ENCODE measurements around the gene NUP54.
A peak's percentile ranks its signal among the peaks of the same experiment; 100 is the strongest.

NUP54 gene

GRCh38 chr4:76144546-76144945, 3.7 kb downstream of the NUP54 start:
- no peak for DNase-seq (ENCODE audit: low read depth in 2 of 2)

GRCh38 chr4:76141241-76141640, 7.0 kb downstream of the NUP54 start:
- no peak for DNase-seq (ENCODE audit: low read depth in 2 of 2)

DNA sequence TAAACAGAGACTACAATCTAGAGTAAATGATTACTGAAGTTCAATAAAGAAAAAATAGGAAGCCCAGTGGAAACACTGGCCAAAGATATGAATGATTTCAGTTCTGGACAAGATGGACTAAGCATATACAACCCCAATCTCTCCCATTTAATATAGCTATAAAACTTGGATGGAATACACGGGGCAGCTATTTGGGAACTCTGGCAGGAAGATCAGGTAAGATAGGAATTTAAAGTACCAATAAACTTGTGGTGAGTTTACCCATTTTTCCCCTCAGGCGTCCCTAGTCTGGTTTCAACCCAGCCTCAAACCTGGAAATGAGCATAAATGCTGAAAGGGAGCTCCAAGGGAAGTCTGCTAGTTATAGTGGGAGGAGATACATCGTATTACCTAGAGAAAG, 20.4 kb downstream of the NUP54 start:
- no peak for DNase-seq (ENCODE audit: low read depth in 2 of 2)

DNA sequence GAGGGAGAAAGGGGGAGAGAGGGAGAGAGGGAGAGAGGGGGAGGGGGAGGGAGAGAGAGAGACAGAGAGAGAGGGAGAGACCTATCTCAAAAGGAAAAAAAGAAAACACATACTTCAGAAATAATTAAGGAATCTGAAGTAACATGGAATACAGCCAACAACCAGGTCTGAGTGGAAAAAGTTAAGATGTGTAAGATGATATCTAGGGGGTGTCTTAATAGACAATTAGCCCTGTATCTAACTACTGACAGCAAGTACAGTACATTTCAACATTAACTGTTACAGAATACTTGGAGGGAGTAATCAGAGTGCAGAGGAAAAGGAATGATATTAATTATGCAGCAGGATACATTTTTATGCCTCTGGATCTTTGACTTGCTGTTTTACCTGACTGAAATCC, 22.4 kb downstream of the NUP54 start:
- no peak for DNase-seq (ENCODE audit: low read depth in 2 of 2)

DNA sequence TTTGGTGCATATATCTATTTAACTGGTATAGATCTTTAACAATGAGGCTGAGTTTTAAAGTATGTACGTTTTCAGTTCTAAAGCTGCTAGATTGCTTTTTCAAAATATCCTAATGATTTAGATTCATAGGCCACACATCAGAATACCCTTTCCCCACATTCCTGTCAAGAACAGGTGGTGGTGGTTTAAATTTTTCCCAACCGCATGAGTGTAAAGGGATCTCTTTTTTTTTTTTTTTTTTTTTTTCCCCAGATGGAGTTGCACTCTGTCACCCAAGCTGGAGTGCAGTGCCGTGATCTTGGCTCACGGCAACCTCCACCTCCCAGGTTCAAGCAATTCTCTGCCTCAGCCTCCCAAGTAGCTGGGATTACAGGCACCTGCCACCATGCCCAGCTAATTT, 28.0 kb downstream of the NUP54 start:
- no peak for DNase-seq (ENCODE audit: low read depth in 2 of 2)

- DNase-seq (ENCODE audit: low read depth in 2 of 2), result no peak
These were observed 30.7 kb downstream of the NUP54 start for GRCh38 chr4:76117536-76117935.

GRCh38 chr4:76116821-76117220, 31.4 kb downstream of the NUP54 start:
- DNase-seq (ENCODE audit: low read depth in 2 of 2), result no peak

- no peak for DNase-seq (ENCODE audit: low read depth in 2 of 2)
These were observed 39.6 kb downstream of the NUP54 start for GRCh38 chr4:76108467-76109181.

DNA sequence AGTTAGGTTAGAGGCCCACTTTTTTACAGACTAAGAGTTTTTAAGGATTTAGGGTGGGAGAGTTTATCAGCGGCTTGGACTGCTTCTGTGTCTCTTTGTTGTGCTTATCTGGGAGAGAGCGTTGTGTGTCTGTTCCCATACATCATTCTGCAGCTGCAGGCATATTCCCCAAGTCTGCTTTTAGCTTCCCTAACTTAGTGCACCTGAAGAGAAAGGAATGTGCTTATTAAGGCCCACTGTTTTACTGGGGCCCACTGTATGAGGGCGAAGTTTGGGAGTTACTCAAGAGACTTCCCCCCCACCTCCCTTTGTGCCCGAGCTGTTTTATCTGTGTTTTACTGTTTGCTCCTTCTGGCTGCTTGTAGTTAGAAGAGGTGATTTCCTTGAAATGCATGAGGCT, 41.8 kb downstream of the NUP54 start:
- DNase-seq (ENCODE audit: low read depth in 2 of 2), result no peak

GRCh38 chr4:76105652-76106051, 42.5 kb downstream of the NUP54 start:
- DNase-seq (ENCODE audit: low read depth in 2 of 2), result no peak

- no peak for DNase-seq (ENCODE audit: low read depth in 2 of 2)
These were observed 52.1 kb downstream of the NUP54 start for GRCh38 chr4:76096076-76096475.

- no peak for DNase-seq (ENCODE audit: low read depth in 2 of 2)
These were observed 52.6 kb downstream of the NUP54 start for GRCh38 chr4:76095568-76095967.

DNA sequence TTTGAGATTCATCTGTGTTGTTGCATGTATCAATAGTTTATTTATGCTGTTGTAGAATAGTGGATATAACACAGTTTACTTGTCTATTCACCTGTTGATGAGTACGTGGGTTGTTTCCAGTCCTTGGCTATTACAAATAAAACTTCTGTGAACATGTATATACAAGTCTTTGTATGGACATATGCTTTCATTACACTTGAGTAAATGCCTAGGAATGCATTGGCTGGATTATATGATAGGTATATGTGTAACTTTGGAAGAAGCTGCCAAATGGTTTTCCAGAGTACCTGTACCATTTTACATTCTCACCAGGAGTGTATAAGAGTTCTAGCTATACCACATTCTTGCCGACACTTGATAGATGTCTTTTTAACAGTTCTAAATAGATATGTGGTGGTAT, 57.1 kb downstream of the NUP54 start:
- DNase-seq (ENCODE audit: low read depth in 2 of 2), result no peak

DNA sequence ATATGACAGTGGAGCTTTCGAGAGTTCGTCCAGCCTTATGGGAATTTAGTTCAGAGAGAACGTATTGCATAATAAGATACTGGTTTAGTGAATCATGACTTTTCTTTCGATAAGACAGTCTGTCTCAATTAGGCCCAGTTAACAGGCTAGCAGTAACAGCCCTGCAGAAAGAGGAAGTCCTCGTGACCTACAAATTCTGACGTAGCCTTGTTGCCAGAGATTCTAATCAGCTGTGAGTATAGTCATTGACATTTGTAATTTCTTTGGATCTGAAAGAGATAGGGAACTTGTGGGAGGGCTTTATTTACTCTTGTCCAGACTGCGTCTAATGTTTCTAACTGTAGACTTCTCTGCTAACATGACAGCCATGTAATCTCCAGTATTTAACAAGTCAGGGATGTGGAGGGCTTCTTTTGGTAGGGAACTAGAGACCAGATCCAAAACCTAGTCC, 57.9 kb downstream of the NUP54 start:
- peak; percentile 45 to 48 for DNase-seq (ENCODE audit: low read depth in 2 of 2)

GRCh38 chr4:76088719-76089118, 59.5 kb downstream of the NUP54 start:
- DNase-seq (ENCODE audit: low read depth in 2 of 2), result no peak

GRCh38 chr4:76087007-76087769, 61.0 kb downstream of the NUP54 start:
- DNase-seq (ENCODE audit: low read depth in 2 of 2), result peak; percentile 7 to 9

DNA sequence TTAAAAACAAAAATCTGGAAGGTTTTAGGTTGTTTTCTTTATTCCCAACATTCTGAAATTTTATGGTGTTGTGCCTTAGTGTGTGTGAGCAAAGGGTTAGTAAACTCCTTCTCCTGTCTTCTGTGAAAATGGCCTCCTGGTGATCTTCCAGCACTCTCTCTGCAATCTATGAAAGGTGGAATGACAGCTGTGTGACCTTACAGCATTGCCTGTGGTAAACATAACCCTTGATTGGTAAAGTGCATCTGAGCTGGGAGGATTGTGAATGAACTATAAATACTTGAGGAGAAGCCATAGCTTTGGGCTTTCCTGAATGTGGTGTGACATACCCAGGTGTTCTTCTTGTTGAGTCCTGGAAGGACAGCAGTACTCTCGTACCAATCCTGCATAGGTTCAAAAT, 63.7 kb downstream of the NUP54 start:
- DNase-seq (ENCODE audit: low read depth in 2 of 2), result no peak

DNA sequence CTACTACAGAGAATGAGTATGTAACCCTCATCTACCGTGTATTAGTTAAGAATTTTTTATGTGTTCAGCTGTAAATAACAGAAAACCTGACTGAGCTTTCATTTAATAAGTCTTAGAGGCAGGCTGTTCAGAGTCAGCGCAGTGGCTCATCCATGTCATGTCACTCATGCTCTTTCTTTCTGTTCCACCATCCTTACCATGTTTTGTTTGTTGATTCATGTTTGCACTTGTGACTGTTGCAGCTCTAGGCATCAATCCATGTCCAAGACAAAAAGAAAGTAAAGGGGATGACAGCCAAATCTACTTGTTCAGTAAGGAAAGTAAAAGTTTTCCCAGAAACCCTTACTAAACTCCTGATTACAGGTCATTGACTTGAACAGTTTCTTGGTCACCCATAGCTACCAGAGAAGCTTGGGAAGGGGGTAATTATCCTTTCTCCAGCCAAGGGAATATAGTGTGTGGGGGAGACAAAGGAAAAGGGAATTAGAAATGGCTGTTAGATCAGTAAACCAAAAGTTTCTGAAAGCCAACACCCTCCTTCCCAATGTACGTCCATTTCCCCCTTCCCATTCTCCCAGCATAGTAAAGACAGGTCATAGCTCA, 64.7 kb downstream of the NUP54 start:
- DNase-seq (ENCODE audit: low read depth in 2 of 2), result no peak

GRCh38 chr4:76078033-76078613, 70.1 kb downstream of the NUP54 start:
- DNase-seq (ENCODE audit: low read depth in 2 of 2), result no peak

DNA sequence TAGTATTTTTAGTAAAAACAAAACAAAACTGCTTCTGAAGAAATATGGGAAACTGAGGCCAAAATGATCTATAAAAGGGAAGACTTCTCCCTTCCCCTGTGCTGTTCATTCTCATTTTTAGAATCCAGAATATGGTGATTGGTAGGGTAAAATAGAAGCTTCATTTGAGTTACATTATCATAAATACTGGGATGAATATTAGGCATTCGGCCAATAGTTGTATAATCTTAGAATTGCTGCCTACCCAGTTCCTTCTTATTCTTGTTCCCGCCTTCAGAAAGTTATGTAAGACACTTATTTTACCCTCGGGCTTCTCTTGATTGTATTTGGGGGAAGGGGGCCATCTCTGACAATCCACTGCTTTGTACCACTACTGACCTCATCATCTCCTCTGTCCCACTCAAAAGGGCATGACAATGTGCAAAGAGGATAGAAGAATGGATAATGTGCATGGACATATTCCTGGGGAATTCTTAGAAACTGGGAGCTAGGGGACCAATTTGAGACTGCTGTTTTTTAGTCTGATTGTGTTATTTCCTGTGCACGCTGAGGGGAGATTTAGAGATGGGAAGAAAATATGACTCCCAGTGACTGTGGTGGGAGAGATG, 73.1 kb downstream of the NUP54 start:
- no peak for DNase-seq (ENCODE audit: low read depth in 2 of 2)

DNA sequence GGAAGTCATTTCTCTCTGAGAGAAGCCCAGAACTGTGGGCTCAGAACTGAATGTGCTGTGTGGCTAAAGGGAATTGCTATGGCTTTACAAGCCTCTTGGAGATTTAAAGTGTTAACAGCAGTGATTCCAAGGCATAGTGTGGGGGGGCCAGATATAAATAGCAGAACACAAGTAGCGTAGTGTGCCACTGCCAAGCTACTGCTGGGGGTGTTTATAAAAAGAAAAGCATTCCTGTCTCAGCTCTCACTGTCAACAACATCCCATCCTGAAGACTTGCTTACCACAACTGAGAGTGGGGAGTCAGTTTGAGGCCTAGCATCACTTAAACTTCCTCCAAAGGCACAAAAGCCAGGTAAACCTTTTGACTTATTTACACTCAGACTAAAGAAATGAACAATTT, 73.7 kb downstream of the NUP54 start, which contains the start of gene ART3:
TSS of gene ART3 (plus strand) at position 242 of the 400 bp plus-strand sequence. CDS start 1,181 bp downstream, outside the sequence.
- no peak for DNase-seq (ENCODE audit: low read depth in 2 of 2)

- no peak for DNase-seq (ENCODE audit: low read depth in 2 of 2)
These were observed 75.4 kb downstream of the NUP54 start for GRCh38 chr4:76072760-76073159.

All from fibroblast of skin of left biceps (primary cell).